GM12801 (cell line): ENCODE data around the gene KCNAB1.

Experiments
- TF ChIP-seq, protein P1 (sequence below): IDR thresholded peaks from one replicate; pipeline ENCODE4 v1.5.1; 2011; ENCODE audit warnings: control low read depth; ENCODE audit not compliant: insufficient read length; ENCODE audit errors: extremely low read depth

Gene KCNAB1

DNA sequence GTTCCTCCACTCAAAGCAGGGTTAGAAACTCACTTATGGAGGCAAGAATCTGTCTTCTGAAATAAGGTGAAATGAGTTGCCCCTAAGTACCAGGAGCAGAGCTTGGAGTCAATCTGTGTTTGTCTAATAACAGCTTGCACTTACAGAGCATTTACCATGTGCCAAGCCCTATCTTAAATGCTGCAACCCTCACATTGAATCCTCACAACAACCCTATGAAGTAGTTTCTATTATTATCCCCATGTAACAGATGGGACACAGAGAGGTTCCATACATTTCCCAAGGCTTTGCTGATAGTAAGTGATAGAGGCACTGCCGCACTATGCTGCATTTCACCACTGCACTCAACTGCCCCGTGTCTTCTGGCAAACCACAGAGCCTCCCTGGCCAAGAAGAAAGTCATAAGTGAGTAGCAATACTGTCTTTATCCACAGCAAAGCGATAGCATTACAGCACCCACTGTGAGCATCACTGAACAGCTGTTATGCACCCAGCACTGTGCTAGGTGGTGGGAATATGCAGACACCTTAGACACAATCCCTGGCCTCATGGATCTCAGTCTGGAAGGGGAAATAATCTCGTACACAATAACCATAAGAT, 293.0 kb downstream of the KCNAB1 start:
- TF ChIP-seq, protein P1, sequence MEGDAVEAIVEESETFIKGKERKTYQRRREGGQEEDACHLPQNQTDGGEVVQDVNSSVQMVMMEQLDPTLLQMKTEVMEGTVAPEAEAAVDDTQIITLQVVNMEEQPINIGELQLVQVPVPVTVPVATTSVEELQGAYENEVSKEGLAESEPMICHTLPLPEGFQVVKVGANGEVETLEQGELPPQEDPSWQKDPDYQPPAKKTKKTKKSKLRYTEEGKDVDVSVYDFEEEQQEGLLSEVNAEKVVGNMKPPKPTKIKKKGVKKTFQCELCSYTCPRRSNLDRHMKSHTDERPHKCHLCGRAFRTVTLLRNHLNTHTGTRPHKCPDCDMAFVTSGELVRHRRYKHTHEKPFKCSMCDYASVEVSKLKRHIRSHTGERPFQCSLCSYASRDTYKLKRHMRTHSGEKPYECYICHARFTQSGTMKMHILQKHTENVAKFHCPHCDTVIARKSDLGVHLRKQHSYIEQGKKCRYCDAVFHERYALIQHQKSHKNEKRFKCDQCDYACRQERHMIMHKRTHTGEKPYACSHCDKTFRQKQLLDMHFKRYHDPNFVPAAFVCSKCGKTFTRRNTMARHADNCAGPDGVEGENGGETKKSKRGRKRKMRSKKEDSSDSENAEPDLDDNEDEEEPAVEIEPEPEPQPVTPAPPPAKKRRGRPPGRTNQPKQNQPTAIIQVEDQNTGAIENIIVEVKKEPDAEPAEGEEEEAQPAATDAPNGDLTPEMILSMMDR = no peak

DNA sequence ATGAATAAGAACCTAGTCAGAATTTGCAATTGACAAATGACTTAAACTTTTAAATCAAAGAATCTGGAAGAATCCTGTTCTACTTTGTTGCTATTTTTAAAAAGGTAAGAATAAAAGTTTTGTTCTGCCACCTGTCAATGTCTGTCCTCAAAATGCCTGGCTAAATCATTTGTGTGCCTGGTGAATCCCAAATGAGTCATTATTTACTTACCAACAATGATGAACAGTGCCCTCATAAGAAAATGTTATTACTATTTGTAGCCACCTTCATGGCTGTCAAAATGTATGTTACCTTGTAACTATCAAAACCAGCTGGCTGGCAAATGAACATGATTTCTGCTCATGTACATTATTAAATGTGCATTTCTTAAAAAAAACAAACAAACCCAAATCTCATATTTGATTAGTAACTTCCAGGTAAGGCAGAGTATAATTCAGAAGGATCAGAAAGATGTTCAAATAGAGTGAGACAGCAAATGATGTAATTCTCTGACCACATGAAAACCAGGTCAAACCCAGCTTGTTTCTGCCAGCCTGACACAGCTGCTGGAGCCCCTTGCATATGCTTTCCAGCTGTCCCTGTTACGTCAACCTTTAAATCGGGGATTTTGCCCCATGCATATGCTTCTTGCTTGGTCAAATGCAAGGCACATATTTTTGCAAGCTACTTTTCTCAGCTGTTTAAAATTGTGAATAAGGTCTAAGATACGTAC, 296.6 kb downstream of the KCNAB1 start:
- TF ChIP-seq, protein P1 = no peak

DNA sequence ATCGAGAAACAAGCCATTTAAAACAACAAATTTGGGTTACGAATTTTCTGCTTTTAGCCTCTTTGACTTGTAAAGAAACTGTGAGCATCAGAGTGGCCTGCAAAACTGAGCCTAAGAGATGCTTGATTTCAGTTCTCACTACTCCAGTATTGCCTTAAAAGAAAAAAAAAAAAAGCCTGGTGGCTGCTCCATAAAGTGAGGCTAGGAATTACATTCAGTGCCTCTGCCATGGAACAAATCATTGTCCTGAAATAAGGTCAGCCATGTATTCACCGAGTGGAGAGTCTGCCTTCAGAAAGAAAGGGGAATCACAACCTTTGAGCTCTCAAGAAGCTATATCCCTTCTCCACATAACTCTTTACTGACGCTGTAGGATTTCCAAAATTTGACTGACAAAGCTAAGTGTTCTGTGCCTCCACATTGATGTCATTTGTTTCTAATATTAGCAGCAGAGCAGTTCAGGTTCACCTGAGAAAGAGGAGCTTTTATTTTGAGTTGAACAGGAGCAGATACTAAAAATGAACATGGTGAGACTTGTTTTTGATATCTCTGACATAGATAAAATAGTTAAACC, 297.3 kb downstream of the KCNAB1 start:
- TF ChIP-seq, protein P1 = no peak

DNA sequence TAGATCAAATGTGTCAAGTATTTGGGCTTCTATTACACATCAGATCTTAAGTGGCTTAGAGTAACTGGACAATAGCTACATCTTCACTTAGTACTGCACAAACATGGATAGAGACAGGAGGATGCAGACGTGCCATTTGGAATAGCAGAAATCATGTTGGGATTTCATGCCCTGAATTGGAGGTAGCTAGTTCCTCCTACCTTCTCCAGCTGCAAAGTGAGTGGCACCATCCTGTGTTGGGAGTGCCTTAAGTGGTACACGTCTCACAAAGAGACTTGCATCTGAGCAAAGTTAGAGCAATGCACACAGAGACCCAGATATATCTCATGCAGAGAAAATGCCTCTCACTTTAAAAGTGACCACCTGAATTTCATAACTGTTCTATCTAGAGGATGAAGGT, 298.1 kb downstream of the KCNAB1 start:
- TF ChIP-seq, protein P1 = no peak

DNA sequence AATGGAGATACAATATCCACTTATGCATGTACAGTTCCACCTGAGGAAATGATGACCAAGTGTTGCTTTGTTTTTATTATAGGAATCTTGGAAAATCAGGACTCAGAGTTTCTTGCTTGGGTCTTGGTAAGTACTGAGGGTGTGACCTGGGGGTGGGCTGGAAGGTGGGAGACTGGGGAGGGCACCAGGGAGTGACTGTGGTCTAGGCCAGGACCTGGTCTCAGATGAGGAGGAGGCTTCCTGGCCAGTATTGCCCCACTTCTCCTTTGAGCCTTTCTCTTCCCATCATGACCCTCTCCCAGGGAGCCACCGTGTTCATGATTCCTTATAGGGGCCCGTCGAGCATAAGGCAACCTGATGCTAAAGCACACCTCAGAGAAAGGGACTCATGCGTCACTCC, 301.2 kb downstream of the KCNAB1 start:
- TF ChIP-seq, protein P1 = no peak

DNA sequence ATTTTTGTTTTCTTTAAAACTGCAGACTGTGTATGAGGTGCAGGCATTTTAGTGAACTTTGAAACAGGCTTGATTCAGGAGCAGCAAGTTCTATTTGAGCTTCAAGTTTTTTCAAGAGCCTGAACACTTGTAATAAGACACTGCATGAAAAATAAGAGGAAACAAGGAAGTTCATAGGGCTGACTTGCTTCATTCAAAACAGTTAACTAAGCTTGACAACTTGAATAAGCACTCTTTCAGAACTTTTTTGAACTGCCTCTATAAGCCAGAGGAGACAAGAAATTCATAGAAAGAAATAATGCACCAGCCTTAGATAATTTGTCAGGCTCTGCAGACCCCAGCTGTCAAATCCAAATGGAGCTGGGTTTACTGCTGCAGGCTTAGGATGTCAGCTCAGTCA, 304.4 kb downstream of the KCNAB1 start:
- TF ChIP-seq, protein P1 = no peak

DNA sequence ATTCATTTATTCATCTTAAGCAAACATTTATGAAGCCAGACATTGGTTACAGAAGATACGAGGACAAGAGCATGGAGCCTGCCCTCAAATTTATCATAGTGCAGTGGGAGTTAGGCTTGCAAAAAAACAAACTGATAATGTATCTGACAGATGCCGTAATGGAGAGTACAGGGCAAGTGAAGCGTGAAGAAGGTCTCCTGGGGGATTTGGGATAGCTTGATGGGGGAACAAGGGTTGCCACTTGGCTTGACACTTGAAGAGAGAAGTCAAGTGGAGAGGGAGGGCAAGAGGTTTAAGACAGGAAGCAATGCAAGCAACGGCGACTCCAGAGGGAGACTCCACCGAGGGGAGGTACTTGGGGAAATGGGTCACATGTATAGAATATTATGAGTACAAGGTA, 305.3 kb downstream of the KCNAB1 start:
- TF ChIP-seq, protein P1 = no peak
